A673 (cell line): Measurements from ENCODE around the gene USP36.

Experiments used
- CTCF ChIP-seq: fragments of 300-800, 200-600 bp; sonication (generic); conservative IDR thresholded peaks from 2 replicates; pipeline ENCODE4 v1.5.1; 2017; ENCODE audit warnings: low read depth, mild to moderate bottlenecking, antibody characterized with exemption, low read length, moderate library complexity, mixed read lengths
- EZH2 ChIP-seq: fragments of 200-600 bp; sonication (generic); IDR thresholded peaks from 2 replicates; pipeline ENCODE4 v1.6.1; 2017; ENCODE audit warnings: borderline replicate concordance, low read depth, mild to moderate bottlenecking, mixed read lengths, antibody characterized with exemption, low read length; ENCODE audit not compliant: poor library complexity, severe bottlenecking

- TF ChIP-seq CTCF (no peak), EZH2 (no peak)
These were observed 81.2 kb downstream of the USP36 start for GRCh38 chr17:78759203-78759968.
